ENCODE measurements around the gene HIVEP3. TPM values are rescaled to one million over a fixed set of nuclear protein-coding genes. Genes with fewer than 3 reads are reported as not detected.

The HIVEP3 gene
- total RNA-seq, 6 experiments from 2014 or later = 1.4 to 3.9 (median 2.2) TPM

DNA sequence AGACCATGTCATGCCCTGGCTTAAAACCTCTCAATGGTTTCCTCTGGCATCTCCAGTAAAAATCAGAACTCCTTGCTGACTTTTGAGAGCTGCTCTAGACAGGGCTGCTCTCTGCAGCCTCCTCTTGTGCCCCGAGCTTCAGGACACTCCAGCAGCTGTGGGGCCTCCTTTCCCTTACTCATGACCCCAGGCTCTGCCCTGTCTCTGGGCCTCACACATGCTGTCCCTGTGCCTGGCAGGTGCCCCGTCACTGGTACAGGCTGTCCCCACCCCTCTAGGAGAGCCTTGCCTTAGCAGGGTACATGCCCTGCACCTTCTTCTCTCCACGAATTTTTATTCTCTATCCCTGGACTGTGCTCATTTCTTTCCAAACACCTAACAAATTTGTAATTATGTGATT, 43.2 kb downstream of the HIVEP3 start:
- WGBS (ENCODE audit: insufficient coverage, low coverage, low lambda C conversion rate, missing lambda C conversion rate) = 40% methylated on average over 1 of the region's 3 CpGs
- H3K9me3 ChIP-seq = no peaks in the 10 kb centered on the region
- no peak overlapping the region for H3K27ac ChIP-seq
- no peak for DNase-seq
- intact Hi-C loops (cut with DNase I) = no loop called here
- no peak overlapping the region for H3K4me3 ChIP-seq
- peak in 1 of 4 donors; percentile 14 for ATAC-seq
- H3K4me1 ChIP-seq = no peaks in the 10 kb centered on the region
- TF ChIP-seq, protein P1, sequence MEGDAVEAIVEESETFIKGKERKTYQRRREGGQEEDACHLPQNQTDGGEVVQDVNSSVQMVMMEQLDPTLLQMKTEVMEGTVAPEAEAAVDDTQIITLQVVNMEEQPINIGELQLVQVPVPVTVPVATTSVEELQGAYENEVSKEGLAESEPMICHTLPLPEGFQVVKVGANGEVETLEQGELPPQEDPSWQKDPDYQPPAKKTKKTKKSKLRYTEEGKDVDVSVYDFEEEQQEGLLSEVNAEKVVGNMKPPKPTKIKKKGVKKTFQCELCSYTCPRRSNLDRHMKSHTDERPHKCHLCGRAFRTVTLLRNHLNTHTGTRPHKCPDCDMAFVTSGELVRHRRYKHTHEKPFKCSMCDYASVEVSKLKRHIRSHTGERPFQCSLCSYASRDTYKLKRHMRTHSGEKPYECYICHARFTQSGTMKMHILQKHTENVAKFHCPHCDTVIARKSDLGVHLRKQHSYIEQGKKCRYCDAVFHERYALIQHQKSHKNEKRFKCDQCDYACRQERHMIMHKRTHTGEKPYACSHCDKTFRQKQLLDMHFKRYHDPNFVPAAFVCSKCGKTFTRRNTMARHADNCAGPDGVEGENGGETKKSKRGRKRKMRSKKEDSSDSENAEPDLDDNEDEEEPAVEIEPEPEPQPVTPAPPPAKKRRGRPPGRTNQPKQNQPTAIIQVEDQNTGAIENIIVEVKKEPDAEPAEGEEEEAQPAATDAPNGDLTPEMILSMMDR (IDR thresholded peaks at IDR 0.05) = no peak
- TF ChIP-seq POLR2A (IDR thresholded peaks at IDR 0.05) = no peak
- H3K27me3 ChIP-seq = no peaks in the 10 kb centered on the region
- H3K36me3 ChIP-seq = no peaks in the 10 kb centered on the region

DNA sequence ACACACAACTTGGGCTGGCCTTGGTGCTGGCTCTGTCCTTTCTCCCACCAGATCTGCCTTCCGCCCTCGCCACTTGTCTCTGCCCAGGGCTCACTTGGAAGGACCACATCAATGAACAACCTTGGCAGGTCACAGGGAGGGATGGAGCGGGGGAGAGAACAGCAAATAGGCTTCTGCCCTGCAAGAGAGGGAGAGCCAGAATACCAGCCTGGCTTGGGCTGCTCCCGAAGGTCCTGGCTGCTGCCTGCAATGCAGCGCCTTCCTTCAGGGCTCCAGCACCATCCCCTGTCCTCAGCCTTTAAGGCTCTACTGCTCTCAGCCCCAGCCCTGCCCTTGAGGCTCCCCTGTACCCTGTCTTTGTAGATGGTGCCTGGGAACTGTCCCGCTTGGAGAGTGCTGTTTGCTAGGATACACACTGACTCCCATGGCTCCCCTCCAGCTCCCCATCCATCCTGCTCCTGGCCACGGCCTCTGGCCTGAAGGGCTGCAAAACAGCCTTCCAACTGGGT, 43.8 kb downstream of the HIVEP3 start:
- H3K9me3 ChIP-seq = no peaks in the 10 kb centered on the region
- intact Hi-C loops (cut with DNase I) = no loop called here
- TF ChIP-seq, protein P1 (IDR thresholded peaks at IDR 0.05) = no peak
- no peak for TF ChIP-seq POLR2A (IDR thresholded peaks at IDR 0.05)
- DNase-seq = no peak
- no peaks in the 10 kb centered on the region for H3K27me3 ChIP-seq
- no peaks in the 10 kb centered on the region for H3K36me3 ChIP-seq
- 100% methylated on average over 3 of the region's 7 CpGs for WGBS (ENCODE audit: insufficient coverage, low coverage, low lambda C conversion rate, missing lambda C conversion rate)
- H3K4me3 ChIP-seq = no peak overlapping the region
- ATAC-seq = peak in 1 of 4 donors; percentile 40
- H3K27ac ChIP-seq = no peak overlapping the region
- no peaks in the 10 kb centered on the region for H3K4me1 ChIP-seq

DNA sequence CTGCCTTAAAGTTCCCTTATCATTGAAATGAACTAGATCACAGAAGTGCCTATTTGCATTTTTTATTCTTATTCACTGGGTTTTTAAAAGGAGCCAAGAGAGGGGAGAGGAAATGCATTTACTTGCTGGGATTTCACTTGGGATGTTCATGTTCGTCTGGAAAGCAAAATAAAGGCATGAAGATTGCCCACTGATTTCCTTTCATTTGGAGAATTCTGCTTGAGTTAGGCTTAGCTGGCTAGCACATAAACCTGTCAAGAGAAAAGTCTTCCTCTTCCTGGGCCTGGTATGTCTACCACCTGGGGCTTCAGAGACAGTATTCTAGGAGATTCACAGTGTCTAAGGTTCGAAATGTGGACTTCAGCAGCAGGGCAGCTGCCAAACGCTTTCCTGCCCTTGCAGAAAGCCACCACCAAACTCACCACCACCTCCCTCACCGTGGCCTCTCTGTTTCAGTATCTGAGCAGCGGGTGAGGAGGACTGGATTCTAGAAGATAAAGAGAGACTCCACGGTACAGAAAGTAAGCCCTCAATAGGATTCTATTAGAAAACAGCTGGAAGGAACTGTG, 44.5 kb downstream of the HIVEP3 start:
- Histone ChIP-seq H3K27ac (no peak overlapping the region), H3K36me3 (no peaks in the 10 kb centered on the region), H3K4me3 (no peak overlapping the region), H3K4me1 (no peaks in the 10 kb centered on the region), H3K9me3 (no peaks in the 10 kb centered on the region), H3K27me3 (no peaks in the 10 kb centered on the region)
- WGBS (ENCODE audit: insufficient coverage, low coverage, low lambda C conversion rate, missing lambda C conversion rate) = 61% methylated on average over 4 of the region's 6 CpGs
- no peak for DNase-seq
- ATAC-seq = no peak
- TF ChIP-seq POLR2A (IDR thresholded peaks at IDR 0.05) = no peak
- TF ChIP-seq, protein P1 (IDR thresholded peaks at IDR 0.05) = no peak
- intact Hi-C loops (cut with DNase I) = no loop called here

DNA sequence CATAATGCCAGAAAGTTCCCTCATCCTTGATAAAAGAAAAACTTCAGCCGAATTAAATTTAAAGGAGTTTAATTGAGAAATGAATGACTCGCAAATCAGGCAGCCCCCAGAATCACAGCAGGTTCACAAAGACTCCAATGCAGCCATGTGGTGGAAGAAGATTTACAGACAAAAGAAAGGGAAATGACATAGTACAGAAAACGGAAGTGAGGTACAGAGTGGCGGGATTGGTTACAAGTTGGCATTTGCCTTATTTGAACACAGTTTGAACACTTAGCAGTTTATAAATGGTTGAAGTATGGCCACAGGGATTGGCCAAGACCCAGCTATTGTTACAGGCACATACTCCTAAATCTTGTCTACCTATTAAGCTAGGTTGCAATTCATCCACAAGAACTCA, 46.6 kb downstream of the HIVEP3 start:
- Histone ChIP-seq H3K9me3 (no peaks in the 10 kb centered on the region), H3K4me3 (no peak overlapping the region), H3K4me1 (no peaks in the 10 kb centered on the region), H3K27ac (no peak overlapping the region), H3K36me3 (no peaks in the 10 kb centered on the region), H3K27me3 (no peaks in the 10 kb centered on the region)
- WGBS (ENCODE audit: insufficient coverage, low coverage, low lambda C conversion rate, missing lambda C conversion rate) = 73% methylated on average over 4 of the region's 4 CpGs
- intact Hi-C loops (cut with DNase I) = no loop called here
- TF ChIP-seq, protein P1 (IDR thresholded peaks at IDR 0.05) = no peak
- TF ChIP-seq POLR2A (IDR thresholded peaks at IDR 0.05) = no peak
- no peak for ATAC-seq
- DNase-seq = no peak

All from right lobe of liver (tissue), 6 donors.